Ovary (tissue), 9 donors: ENCODE results near the gene NFIC. TPM values are rescaled to one million over a fixed set of nuclear protein-coding genes. Genes with fewer than 3 reads are reported as not detected.

ENCODE experiments used
- DNase-seq, 5 donors: peaks; one replicate each; pipeline ENCODE4 v3.0.0-alpha.2; 2019 to 2020
- H3K27ac ChIP-seq, 2 donors: fragments of 200-600 bp; one replicate each; pipeline versions ENCODE4 v1.5.1 to v1.8.0; 2019 to 2022
- H3K27me3 ChIP-seq: fragments of 200-600 bp; one replicate; pipeline ENCODE4 v1.8.0; 2022
- H3K36me3 ChIP-seq: fragments of 200-600 bp; sonication (generic); one replicate; pipeline ENCODE4 v1.5.1; 2019
- H3K4me1 ChIP-seq: one replicate; pipeline ENCODE4 v1.8.1; 2013; ENCODE audit warnings: mild to moderate bottlenecking, moderate library complexity; ENCODE audit not compliant: insufficient read depth
- H3K4me3 ChIP-seq: fragments of 200-600 bp; sonication (generic); one replicate; pipeline ENCODE4 v1.5.1; 2017
- H3K9me3 ChIP-seq, 2 donors: fragments of 200-600 bp in 1 of 2; sonication (generic) in 1 of 2; one replicate each; pipeline versions ENCODE4 v1.5.1 to v1.8.1; 2013 to 2019; ENCODE audit warnings: mild to moderate bottlenecking in 1 of 2, moderate library complexity in 1 of 2
- EP300 ChIP-seq: sonication (generic); formaldehyde crosslinking; IDR thresholded peaks from one replicate; pipeline ENCODE4 v1.6.1; 2017; ENCODE audit warnings: antibody characterized with exemption
- POLR2A ChIP-seq: fragments of 450-650 bp; IDR thresholded peaks from one replicate; pipeline ENCODE4 v1.6.1; 2017; ENCODE audit warnings: antibody characterized with exemption, mild to moderate bottlenecking, moderate library complexity
- WGBS, 3 donors: extraction: QIAGEN DNeasy Blood & Tissue Kit in 1 of 3; methylation state at CpG; one replicate each; pipeline versions ENCODE4 v1.1.5 to v1.1.7; 2013 to 2017; 5-methylcytosine and 5-hydroxymethylcytosine counted together
- intact Hi-C, 4 donors: fragments of 100-400 bp; cut with DNase I; formaldehyde crosslinking; loops; one replicate each; pipeline versions ENCODE4 v1.11.0 to v1.15.1; 2022 to 2023
- polyA plus RNA-seq, 2 donors: library from polyadenylated mRNA; stranded (reverse); fragments of 200-250 nt in 1 of 2; fragments of 350-450 nt in 1 of 2; fragmentation: Illumina TruSeq in 1 of 2; extraction: RNeasy Lipid Tissue Mini Kit (QIAGEN cat#74804) in 1 of 2; gene quantifications; one replicate each; pipeline ENCODE4 v1.2.3, GENCODE V29; 2013 to 2014
- total RNA-seq, 7 donors: library from RNA; depleted of rRNA in 2 of 7; stranded (reverse); fragments of >200 nt in 2 of 7; fragmentation: NEBNext Ultra II Directional in 3 of 7; extraction: Animal tissue kit (Norgen Biotek cat#: 25700) in 3 of 7; gene quantifications; one replicate each; pipeline versions ENCODE4 v1.1.0 to v1.2.4, GENCODE V29; 2016 to 2023
- TF ChIP-seq, protein P1 (sequence below), 3 donors: fragments of 450-650 bp in 2 of 3; fragments of 200-600 bp in 1 of 3; IDR thresholded peaks; one replicate each; pipeline versions ENCODE4 v1.5.1 to v1.8.0; 2016 to 2022; ENCODE audit warnings: antibody characterized with exemption in 3 of 3, mild to moderate bottlenecking in 1 of 3
- donor health status: DM: no; HTN: no; CAD: no; lungs with moderate emphysema.
- donor health status: DM: no; HTN: no; CAD: no.
- donor health status: Bipolar disorder and iron deficiency.
- donor health status: DM: yes; HTN: yes; CAD: no.
- donor health status: DM: no; HTN: no; CAD: no.
- donor health status: DM: yes; HTN: yes; CAD: no.

NFIC gene
- total and polyA plus RNA-seq, 9 donors: 31.9 to 345 (median 250) TPM

DNA sequence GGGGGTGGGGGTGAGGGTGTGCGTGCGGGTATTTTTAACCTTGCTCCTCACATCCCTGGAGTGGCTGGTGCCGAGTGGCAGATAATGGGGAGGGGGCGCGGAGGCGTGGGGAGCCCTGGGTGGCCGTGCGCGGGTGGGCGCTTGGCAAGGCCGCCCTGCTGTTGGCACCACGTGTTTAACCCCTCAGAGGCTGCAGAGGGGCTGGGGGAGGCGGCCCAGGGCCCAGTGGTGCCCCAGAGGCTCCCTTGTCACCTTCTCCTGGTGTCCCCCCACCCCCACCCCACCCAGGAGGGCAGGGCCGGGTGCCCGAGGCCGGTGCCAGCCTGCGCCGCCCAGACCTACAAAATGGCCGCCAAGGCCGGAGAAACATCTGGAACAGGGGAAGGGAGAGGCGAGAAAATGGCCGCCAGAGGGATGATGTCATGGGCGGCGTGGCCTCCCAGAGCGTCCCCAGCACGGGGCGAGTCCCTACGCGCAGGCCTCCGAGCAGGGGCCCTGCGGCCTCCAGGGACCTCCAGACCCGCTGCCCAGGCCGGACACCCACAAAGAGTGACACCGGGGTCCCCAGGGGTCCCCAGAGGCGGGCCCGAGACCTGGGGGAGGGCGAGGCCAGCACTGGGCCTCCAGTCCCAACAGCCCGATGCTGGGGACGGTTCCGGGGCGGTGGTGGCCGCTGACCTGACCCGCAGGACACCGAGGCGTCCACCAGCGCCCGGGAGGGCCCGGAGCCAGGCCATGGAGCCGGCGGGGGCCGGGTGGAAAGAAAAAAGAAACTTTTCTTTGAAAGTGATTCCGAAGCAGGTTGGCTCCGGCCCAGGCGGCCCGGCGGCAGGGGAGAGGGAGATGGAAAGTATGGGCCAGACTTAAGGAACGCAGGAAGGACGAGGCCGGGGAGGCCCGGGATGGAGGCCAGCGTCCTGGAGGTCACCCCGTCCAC lies 38.2 kb downstream of the NFIC start:
- no peaks in the 10 kb centered on the region for H3K27me3 ChIP-seq
- WGBS, 3 donors: 3 to 8% (median 6%) methylated on average over 48 to 62 of the region's 62 CpGs
- peak overlapping the region; percentile 97 to 100 for H3K27ac ChIP-seq
- no peaks in the 10 kb centered on the region for H3K36me3 ChIP-seq
- TF ChIP-seq POLR2A (peak; percentile 68), EP300 (peak; percentile 5)
- TF ChIP-seq, protein P1, sequence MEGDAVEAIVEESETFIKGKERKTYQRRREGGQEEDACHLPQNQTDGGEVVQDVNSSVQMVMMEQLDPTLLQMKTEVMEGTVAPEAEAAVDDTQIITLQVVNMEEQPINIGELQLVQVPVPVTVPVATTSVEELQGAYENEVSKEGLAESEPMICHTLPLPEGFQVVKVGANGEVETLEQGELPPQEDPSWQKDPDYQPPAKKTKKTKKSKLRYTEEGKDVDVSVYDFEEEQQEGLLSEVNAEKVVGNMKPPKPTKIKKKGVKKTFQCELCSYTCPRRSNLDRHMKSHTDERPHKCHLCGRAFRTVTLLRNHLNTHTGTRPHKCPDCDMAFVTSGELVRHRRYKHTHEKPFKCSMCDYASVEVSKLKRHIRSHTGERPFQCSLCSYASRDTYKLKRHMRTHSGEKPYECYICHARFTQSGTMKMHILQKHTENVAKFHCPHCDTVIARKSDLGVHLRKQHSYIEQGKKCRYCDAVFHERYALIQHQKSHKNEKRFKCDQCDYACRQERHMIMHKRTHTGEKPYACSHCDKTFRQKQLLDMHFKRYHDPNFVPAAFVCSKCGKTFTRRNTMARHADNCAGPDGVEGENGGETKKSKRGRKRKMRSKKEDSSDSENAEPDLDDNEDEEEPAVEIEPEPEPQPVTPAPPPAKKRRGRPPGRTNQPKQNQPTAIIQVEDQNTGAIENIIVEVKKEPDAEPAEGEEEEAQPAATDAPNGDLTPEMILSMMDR (IDR thresholded peaks at IDR 0.05): peak in 2 of 3 donors; percentile 1 to 34
- H3K4me3 ChIP-seq: peak overlapping the region; percentile 61
- DNase-seq: peak; percentile 90 to 93 (median 92)
- peaks cover 15% of the 10 kb centered on the region for H3K4me1 ChIP-seq
- no peaks in the 10 kb centered on the region for H3K9me3 ChIP-seq
- intact Hi-C loops: loop anchor here in 1 of 4 donors (2.0 to 10.0 kb wide), 3 partner anchors 24 to 60 kb away; partner anchors contain the start of gene NFIC

GRCh38 chr19:3405261-3405653 lies 38.9 kb downstream of the NFIC start:
- H3K4me3 ChIP-seq: peak overlapping the region; percentile 61
- no peak for DNase-seq
- WGBS, 3 donors: 41 to 52% (median 42%) methylated on average over 6 of the region's 6 CpGs
- H3K27ac ChIP-seq: peak overlapping the region; percentile 97 to 100
- H3K4me1 ChIP-seq: peaks cover 16% of the 10 kb centered on the region
- H3K36me3 ChIP-seq: no peaks in the 10 kb centered on the region
- TF ChIP-seq POLR2A (no peak), EP300 (no peak)
- TF ChIP-seq, protein P1 (IDR thresholded peaks at IDR 0.05): no peak
- intact Hi-C loops: loop anchor here in 1 of 4 donors (2.0 to 10.0 kb wide), 3 partner anchors 24 to 60 kb away; partner anchors contain the start of gene NFIC
- H3K9me3 ChIP-seq: no peaks in the 10 kb centered on the region
- no peaks in the 10 kb centered on the region for H3K27me3 ChIP-seq

- H3K27me3 ChIP-seq: no peaks in the 10 kb centered on the region
- peak overlapping the region in 1 of 2 donors; percentile 22 for H3K27ac ChIP-seq
- no peak overlapping the region for H3K4me3 ChIP-seq
- 73 to 79% (median 76%) methylated on average over 15 of the region's 15 CpGs for WGBS, 3 donors
- TF ChIP-seq POLR2A (no peak), EP300 (no peak)
- TF ChIP-seq, protein P1 (IDR thresholded peaks at IDR 0.05): no peak
- intact Hi-C loops: loop anchor here in 1 of 4 donors (10.0 kb wide), 1 partner anchor 62 kb away; no protein-coding TSS in a partner anchor
- DNase-seq: peak in 2 of 5 donors; percentile 32 to 52
- no peaks in the 10 kb centered on the region for H3K36me3 ChIP-seq
- H3K4me1 ChIP-seq: peaks cover 16% of the 10 kb centered on the region
- no peaks in the 10 kb centered on the region for H3K9me3 ChIP-seq
Observed at GRCh38 chr19:3406571-3407111, 40.3 kb downstream of the NFIC start.
